HG03442 (cell line): ENCODE results near the gene MS4A6A.
"Not testable (repeated sequence)": the region's sequence is repeated elsewhere in the genome, so short reads cannot be mapped to it uniquely, and the experiment has no call there.

Experiments used
- ATAC-seq: cut with Tn5 transposase; IDR thresholded peaks from one replicate; pipeline ENCODE4 v1.9.1; 2021; ENCODE audit warnings: mild to moderate bottlenecking, moderate library complexity; ENCODE audit not compliant: unreplicated experiment

The MS4A6A gene, protein sequence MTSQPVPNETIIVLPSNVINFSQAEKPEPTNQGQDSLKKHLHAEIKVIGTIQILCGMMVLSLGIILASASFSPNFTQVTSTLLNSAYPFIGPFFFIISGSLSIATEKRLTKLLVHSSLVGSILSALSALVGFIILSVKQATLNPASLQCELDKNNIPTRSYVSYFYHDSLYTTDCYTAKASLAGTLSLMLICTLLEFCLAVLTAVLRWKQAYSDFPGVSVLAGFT

DNA sequence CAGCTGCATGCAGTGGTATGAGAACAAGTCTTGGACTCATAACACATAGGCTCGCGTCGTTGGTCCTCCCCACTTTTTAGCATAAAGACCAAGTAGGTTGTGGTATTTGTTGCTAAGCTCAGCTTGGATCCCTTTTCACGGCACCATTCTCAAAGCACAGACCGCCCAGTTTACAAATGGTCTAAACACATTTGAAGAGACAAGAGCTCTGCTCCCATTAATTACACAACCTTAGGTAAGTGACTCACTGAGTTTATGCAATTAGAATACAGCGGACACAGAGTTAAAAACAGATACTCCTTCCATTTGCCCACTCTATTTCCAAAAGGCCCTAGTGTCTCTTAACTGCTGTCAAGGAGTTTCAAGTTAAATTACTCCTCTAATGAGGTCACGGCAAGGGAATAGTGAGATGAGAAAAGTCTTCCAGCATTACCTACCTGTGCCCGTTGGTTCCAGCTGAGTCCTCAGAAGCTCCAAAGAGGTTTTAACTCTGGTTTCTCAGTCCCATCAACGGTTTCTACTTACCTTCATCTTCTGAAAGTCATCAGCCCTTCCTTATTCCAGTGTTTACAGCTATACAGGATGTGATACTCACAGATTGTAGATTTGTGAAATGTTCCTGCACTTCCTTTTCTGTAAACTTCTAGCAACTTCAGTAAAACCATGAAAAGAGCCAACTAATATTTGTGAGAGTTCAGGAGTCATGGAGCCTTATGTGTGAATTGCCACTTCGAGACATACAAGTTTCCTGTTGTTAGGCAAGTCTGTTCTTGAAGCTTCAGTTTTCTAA, at the start of gene MS4A6A:
MS4A6A (minus strand) TSS at position 543 of the 790 bp plus-strand sequence. CDS start 1,356 bp downstream, outside the sequence.
- no peak for ATAC-seq

DNA sequence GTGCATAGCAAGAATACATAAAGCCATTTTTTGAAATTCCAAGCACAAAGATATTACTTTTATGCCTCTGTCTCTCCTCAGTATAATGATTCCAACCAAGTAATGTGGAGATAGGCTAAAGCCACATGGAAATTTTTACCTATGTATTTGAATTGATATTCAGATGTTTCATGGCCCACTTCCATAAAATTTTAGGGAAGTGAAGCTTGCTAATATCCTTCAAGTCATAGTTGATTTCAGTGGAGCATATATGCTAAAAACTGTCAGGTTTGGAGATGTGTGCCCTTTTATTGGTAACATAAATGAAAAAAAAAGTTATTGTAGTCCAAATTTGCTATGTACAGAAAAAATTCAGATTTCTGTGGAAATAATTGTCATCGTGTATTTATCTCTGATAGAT, 47.8 kb upstream of the MS4A6A start:
- no peak for ATAC-seq

DNA sequence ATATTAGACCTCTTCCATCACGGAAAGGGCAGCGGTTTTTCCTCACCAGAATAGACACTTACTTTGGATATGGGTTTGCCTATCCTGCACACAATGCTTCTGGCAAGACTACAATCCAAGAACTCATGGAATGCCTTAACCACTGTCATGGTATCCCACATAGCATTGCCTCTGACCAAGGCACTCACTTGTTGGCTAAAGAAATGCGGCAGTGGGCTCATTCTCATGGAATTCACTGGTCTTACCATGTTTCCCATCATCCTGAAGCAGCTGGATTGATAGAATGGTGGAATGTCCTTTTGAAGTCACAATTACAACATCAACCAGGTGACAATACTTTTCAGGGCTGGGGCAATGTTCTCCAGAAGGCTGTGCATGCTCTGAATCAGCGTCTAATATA, 39.3 kb upstream of the MS4A6A start:
- no peak for ATAC-seq

DNA sequence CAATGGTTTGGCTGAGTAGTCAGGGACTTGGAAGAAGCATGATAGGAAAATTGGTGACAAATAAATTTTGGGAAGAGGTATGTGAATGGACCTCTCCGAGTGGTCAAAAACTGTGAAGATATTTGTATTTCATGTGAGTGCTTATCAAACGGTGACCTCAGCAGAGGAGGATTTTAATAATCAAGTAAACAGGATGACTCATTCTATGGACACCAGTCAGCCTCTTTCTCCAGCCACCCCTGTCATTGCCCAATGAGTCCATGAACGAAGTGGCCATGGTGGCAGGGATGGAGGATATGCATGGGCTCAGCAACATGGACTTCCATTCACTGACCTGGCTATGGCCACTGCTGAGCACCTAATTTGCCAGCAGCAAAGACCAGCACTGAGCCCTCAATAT, 38.8 kb upstream of the MS4A6A start:
- ATAC-seq, result no peak

DNA sequence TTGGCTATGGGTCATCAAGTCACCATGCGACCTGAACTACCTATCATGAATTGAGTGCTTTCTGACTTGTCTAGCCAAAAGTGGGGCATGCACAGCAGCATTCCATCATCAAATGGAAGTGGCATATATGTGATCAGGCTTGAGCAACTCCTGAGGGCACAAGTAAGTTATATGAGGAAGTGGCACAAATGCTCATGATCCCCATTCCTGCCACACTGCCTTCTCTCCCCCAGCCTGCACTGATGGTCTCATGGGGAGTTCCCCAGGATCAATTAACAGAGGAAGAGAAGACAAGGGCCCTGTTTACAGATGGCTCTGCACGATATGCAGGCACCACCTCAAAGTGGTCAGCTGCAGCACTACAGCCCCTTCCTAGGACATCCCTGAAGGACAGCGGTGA, 38.3 kb upstream of the MS4A6A start:
- no peak for ATAC-seq

DNA sequence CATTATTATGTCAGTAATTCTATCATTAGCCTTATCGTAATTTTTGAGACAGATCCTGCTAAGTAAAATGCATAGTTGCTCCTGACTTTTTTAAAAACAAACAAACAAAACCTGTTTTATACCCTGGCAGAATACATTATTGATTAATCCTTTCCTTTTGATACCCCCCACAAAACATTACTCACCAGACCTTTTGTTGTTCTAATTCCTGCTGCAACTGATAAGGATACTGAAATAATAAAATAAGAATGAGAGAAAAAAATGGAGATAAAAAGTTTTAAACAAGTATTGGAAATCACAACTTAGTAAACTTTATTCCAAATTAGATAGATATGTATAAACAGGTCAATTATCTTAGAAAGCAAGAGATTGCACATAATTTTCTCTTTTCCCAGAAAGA, 31.5 kb upstream of the MS4A6A start:
- ATAC-seq, result no peak

DNA sequence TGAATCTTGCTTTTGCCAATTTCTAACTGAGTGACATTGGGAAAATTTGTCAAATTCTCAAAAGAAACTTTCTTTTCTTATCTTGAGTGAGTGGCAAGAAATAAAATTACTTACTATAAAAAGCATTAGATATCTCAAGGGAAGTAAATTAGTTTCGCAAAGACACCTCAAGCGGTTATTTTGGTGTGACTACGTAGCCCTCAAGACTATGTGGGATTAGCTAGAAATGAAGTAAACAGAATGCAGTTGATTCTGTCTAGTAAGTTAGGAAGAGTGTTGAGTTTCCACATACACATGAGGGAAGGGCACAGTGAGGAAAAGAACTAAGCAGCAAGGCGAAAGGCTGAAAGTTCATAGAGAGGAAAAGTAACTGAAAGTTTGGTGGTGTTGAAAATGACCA, 28.3 kb upstream of the MS4A6A start:
- ATAC-seq, result no peak

DNA sequence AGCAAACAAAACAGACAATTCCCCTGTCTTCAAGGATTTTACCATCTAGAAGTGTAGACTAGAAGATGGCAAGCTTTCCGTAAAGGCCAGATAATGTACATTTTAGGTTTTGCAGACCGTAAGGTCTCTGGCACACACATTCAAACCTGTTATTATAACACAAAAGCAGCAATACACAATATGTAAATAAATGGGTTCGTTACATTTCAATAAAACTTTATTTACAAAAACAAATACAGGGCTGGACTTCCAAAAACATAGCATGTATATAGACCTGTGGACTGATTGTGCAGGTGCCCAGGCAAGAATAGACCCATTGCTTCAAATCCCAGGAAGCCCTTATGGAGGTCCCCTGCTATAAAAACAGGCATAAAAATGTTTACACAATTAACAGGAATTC, 27.1 kb upstream of the MS4A6A start:
- ATAC-seq, result no peak

DNA sequence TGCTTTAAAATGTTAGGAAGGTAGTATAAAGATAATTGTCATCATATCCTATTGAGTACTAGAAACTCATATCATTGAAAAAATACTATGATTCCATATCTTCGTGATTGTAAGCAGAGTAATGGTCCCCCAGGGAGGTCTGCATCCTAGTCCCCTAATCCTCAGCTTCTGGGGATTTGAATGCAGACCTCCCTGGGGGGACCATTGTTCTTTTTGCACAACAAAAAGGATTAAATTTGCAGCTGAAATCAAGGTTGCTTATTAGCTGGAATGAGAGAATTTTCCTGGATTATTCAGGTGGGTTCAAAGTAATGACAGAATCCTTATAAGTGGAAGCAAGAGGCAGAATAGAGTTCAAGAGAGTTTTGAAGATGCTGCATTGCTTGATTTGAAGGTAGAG, 26.1 kb upstream of the MS4A6A start:
- no peak for ATAC-seq

DNA sequence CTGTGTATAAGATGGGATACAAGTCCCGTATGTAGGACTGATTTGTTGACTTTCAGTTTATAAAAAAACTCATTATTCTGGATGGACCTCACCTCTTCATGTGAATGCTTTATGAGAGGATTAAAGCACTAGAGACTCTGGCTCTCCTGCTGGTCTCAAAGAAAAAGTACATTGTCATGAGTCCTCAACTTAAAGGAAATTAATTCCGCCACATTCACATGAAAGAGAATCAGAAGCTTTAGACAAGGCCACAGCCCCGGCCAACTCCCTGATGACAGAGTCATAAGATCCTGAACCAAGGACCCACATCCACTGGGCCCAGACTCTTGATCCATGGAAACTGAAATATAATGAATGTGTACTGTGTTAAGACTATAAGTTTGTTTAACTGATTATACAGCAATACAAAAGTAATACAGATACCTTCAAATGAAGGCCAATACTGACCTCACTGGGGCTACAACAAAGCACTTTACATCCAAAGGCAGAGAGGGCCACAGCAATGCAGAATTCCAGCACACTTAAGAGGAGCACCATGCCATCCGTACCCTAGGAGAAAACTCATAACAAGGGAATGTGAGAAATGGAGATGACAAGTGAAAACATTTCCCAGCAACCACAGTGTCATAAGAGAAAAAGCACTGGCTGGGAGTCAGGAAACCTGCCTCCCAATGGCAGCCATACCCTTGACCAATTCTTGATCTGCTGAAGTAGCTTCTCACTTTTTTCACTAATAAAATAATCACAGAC, 25.4 kb upstream of the MS4A6A start:
- no peak for ATAC-seq

DNA sequence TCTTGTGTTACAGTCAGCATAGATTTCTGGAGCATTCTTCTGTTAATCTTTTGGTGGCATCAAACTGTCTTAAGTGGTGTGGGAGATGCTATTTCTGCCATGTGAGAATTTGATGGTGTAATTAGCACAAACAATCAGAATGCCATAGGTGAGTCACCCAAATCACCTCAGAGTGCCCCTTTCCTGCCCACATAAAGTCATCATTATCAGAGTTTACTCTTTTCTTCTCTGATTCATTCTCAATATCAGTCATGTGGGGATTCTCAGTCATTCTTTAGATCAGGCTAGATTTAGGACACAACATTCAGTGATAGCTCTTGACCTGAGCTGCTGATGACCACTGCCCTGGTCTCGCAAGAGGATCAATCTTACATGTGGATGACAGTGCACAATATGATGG, 23.7 kb upstream of the MS4A6A start:
- peak; percentile 47 for ATAC-seq

DNA sequence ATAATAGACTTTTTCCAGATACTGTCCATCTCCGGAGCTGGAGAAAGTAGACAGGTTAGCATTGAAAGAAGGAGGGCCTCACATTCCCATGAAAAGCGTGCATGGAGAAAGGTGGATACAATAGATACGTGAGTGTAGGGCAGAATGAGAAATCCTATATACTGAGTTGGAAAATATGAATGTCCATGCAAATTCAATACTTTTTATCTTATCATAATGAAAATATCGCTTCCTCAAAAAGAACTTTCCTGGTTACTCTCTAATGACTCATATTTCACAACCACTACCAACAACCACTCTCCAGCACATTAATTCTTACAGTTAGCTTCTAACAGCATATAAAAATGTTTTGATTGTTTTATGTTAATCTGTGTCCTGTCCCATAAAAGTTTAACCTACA, 22.0 kb upstream of the MS4A6A start:
- peak; percentile 68 for ATAC-seq

DNA sequence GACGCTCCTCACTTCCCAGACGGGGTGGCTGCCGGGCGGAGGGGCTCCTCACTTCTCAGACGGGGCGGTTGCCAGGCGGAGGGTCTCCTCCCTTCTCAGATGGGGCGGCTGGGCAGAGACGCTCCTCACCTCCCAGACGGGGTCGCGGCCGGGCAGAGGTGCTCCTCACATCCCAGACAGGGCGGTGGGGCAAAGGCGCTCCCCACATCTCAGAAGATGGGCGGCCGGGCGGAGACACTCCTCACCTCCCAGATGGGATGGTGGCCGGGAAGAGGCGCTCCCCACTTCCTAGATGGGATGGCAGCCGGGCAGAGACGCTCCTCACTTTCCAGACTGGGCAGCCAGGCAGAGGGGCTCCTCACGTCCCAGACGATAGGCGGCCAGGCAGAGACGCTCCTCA, 18.5 kb upstream of the MS4A6A start:
- not testable (repeated sequence) for ATAC-seq

DNA sequence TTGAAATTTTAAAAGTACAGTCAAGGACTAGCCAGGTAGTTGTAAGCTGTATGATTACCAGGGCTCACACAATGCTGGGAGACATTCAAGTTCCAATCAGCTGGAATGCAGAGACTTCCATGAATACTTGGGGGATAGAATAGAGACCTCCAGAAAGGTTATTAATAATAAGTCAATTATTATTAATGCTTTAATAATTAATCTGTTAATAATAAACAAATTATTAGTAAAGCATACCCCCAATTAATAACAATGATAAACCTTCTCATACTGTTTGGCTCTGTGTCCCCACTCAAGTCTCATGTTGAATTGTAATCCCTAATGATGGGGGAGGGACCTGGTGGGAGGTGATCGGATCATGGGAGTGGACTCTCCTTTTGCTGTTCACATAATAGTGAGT, 14.6 kb upstream of the MS4A6A start:
- no peak for ATAC-seq

DNA sequence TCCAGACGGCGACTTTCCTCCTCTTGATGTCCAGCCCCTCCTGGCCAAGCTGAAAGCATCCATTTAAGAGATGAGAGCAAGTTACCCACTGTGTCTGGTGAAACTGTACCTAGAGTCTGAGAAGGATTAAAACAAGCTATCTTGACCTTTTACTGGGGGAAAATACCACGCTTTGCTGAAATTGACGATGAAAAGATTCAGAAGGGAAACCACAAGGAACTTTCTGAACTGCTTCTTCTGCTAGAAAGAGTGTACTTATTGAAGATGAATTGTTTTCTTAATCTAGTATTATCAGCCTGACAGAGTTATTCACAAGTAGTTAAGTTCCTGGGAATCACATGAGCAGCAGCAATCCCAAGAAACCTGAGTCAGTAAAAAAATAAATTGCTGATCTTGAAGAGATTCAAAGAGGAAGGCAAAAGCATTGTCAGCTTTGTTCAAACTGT, 13.1 kb upstream of the MS4A6A start:
- peak; percentile 58 for ATAC-seq

DNA sequence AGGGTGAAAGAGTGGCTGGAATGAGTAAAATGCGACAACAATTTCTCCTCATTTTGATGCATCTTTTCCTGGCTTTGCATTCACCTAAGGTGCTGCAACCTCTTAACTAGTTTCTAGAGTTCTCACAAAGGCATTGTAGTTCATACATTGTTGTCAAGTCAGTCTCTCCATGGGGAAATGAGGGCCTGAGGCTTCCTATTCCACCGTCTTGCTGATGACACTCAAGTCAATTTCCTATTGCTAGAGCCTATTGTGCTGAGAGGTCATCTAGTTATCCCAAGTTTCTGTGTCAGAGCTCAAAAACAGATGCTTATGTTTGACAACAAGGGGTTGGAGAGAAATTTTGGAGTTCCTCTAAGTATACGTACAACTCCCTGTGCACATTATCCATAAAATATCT, 11.6 kb upstream of the MS4A6A start:
- ATAC-seq, result no peak

DNA sequence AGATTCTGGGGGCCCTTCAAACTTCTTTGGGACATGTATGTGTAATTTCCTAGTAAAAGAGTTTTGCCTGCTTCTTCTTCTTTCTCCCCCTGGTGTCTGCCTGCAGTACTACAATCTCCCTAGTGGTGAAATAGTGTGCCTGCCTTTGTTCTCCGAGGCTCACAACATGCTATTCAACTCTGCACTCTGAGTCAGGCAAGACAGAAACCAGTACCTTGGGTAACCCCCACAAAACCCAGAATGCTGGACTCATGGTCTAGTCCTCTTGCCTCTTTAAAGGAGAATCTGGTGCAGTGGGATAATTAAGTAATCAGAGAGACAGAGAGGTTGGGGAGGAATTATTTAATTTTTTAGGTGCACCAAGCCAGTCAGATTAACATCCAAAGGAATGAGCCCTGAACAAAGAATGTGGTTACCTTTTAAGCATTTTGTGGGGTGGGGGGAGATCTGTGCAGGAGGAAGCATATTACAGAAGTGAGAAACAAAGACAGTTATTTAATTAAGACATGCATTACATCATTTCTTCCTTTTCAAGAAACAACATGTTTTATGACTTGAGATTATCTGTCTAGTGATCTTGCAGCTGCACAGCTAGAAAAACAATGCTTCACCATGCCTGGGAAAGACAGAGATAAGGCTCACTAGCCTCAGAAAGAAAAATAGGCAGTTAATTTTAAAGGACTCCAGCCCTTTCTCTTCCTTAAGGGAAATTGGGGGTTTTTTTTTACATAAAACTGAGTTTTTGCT, 11.0 kb upstream of the MS4A6A start:
- peak; percentile 90 for ATAC-seq

DNA sequence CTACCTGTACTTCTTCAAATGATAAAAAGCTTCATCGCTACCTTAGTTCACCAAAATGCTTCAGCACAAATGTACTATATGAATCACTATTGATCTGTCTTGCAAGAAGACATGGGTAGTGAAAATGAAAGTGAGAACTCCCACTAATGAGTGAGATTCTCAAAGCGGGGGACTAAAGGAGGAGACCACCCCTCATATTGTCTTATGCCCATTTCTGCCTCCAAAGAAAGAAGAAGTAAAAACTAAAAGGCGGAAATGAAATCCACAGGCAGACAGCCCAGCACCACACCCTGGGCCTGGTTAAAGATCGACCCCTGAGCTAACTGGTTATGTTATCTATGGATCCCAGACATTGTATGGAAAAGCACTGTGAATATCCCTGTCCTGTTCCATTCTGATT, 9.7 kb upstream of the MS4A6A start:
- ATAC-seq, result not testable (repeated sequence)

DNA sequence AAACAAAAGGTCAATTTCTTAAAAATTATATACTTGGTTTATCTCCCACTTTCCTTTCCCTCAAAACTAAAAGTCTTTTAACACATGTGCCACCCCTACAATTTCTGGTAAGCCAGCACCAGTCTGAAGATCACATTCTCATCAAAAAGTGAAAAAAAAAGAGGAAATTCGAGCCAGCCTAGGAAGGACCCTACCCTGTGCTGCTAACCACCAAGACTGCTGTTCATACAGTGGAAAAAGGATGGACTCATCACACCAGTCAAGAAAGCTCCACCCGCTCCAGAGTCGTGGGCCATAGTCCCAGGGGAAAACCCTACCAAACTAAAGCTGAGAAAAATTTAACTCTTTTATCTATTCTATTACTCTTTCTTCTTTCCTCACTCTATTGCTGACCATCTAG, 5.6 kb upstream of the MS4A6A start:
- not testable (repeated sequence) for ATAC-seq

DNA sequence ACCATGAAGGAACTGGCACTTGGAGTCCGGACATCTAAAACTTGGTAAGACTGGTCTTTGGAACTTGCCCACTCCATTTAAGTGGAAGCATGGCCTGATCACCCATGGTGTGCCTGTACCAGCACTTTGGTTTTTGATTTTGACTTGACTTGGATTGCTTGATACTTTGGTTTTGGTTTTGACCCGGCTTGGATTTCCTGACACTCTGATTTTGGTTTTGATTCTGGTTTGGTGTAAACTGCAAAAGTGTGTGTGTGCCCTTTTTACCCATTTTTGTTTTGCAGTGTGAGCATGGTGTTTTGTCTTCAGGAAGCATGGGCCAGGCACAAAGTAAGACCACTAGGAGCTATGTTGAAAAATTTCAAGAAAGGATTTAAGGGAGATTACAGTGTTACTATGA, 3.2 kb upstream of the MS4A6A start:
- not testable (repeated sequence) for ATAC-seq

DNA sequence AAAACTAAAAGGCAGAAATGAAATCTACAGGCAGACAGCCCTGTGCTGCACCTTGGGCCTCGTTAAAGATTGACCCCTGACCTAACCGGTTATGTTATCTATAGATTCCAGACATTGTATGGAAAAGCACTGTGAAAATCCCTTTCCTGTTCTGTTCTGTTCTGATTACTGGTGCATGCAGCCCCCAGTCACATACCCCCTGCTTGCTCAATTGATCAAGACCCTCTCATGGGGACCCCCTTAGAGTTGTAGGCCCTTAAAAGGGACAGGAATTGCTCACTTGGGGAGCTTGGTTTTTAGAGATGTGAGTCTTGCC, 2.6 kb upstream of the MS4A6A start:
- ATAC-seq, result not testable (repeated sequence)
